Neural cell (in vitro differentiated cells): ENCODE data around the gene UVRAG. TPM values are rescaled to one million over a fixed set of nuclear protein-coding genes. Genes with fewer than 3 reads are reported as not detected.

Source experiments
- H2AFZ ChIP-seq: fragments of 200-600, 300-800 bp; sonication (generic), shearing (Covaris generic); 2 replicates; pipeline ENCODE4 v1.6.0; 2014; ENCODE audit warnings: low read depth, mild to moderate bottlenecking, antibody characterized with exemption, low read length, moderate library complexity
- H3F3A ChIP-seq: fragments of 200-600 bp; shearing (Covaris generic); 2 replicates; pipeline ENCODE4 v1.6.1; 2016; ENCODE audit warnings: mild to moderate bottlenecking, moderate library complexity, mixed read lengths, antibody characterized with exemption, low read length; ENCODE audit not compliant: insufficient read depth, poor library complexity, severe bottlenecking
- H3K27ac ChIP-seq: fragments of 200-600, 300-800 bp; sonication (generic), shearing (Covaris generic); 2 replicates; pipeline ENCODE4 v1.5.1; 2014; ENCODE audit warnings: mild to moderate bottlenecking, low read length, moderate library complexity
- H3K27me3 ChIP-seq: fragments of 300-800, 200-600 bp; sonication (generic), shearing (Covaris generic); 2 replicates; pipeline ENCODE4 v1.6.0; 2014; ENCODE audit warnings: mild to moderate bottlenecking, low read depth, low read length, moderate library complexity; ENCODE audit not compliant: insufficient read depth
- H3K36me3 ChIP-seq: fragments of 300-800, 200-600 bp; sonication (generic), shearing (Covaris generic); 2 replicates; pipeline ENCODE4 v1.5.1; 2014; ENCODE audit warnings: mild to moderate bottlenecking, antibody characterized with exemption, low read length, moderate library complexity; ENCODE audit not compliant: insufficient read depth
- H3K4me2 ChIP-seq: fragments of 300-800, 200-600 bp; sonication (generic), shearing (Covaris generic); 2 replicates; pipeline ENCODE4 v1.6.0; 2014; ENCODE audit warnings: mild to moderate bottlenecking, low read length
- H3K4me3 ChIP-seq: fragments of 300-800, 200-600 bp; sonication (generic), shearing (Covaris generic); 2 replicates; pipeline ENCODE4 v1.5.1; 2014; ENCODE audit warnings: mild to moderate bottlenecking, low read length, moderate library complexity
- H3K79me2 ChIP-seq: fragments of 200-600 bp; shearing (Covaris generic); replicated peaks from 2 replicates; pipeline ENCODE4 v1.6.0; 2014; ENCODE audit warnings: mild to moderate bottlenecking, low read length, moderate library complexity; ENCODE audit not compliant: insufficient read depth
- H3K9ac ChIP-seq: fragments of 300-800, 200-600 bp; sonication (generic), shearing (Covaris generic); 2 replicates; pipeline ENCODE4 v1.6.1; 2016; ENCODE audit warnings: mild to moderate bottlenecking, low read length, mixed read lengths
- H3K9me2 ChIP-seq: fragments of 200-600 bp; shearing (Covaris generic); 2 replicates; pipeline ENCODE4 v1.6.1; 2016; ENCODE audit warnings: mild to moderate bottlenecking, low read length, mixed read lengths; ENCODE audit not compliant: insufficient read depth
- H3K9me3 ChIP-seq: fragments of 200-600, 300-800 bp; sonication (generic), shearing (Covaris generic); 2 replicates; pipeline ENCODE4 v1.6.1; 2016; ENCODE audit warnings: mild to moderate bottlenecking, mixed run types, low read length, moderate library complexity, mixed read lengths
- H4K20me1 ChIP-seq: fragments of 200-600 bp; shearing (Covaris generic); 2 replicates; pipeline ENCODE4 v1.6.1; 2016; ENCODE audit warnings: mild to moderate bottlenecking, mixed run types; ENCODE audit not compliant: insufficient read depth
- CTCF ChIP-seq: fragments of 450-650 bp; IDR thresholded peaks from 2 replicates; pipeline ENCODE4 v1.5.1; 2014; ENCODE audit warnings: antibody characterized with exemption, mild to moderate bottlenecking, moderate library complexity; ENCODE audit not compliant: poor library complexity, severe bottlenecking
- EP300 ChIP-seq: fragments of 450-650 bp; conservative IDR thresholded peaks from 2 replicates; pipeline ENCODE4 v1.6.1; 2014; ENCODE audit warnings: antibody characterized with exemption, mild to moderate bottlenecking, moderate library complexity; ENCODE audit not compliant: poor library complexity, severe bottlenecking
- EZH2 ChIP-seq: fragments of 200-600, 300-800 bp; shearing (Covaris generic), sonication (generic); IDR thresholded peaks from 2 replicates; pipeline ENCODE4 v1.6.1; 2014; ENCODE audit warnings: antibody characterized with exemption, low read length, borderline replicate concordance, mild to moderate bottlenecking; ENCODE audit not compliant: insufficient read depth, poor library complexity, severe bottlenecking
- MXI1 ChIP-seq: fragments of 450-650 bp; conservative IDR thresholded peaks from 2 replicates; pipeline ENCODE4 v1.6.1; 2014; ENCODE audit warnings: antibody characterized with exemption, mild to moderate bottlenecking; ENCODE audit not compliant: poor library complexity, severe bottlenecking
- POLR2AphosphoS5 ChIP-seq: IDR thresholded peaks from 2 replicates; pipeline ENCODE4 v1.6.1; 2012
- RAD21 ChIP-seq: fragments of 450-650 bp; conservative IDR thresholded peaks from 2 replicates; pipeline ENCODE4 v1.6.1; 2014; ENCODE audit warnings: antibody characterized with exemption, mild to moderate bottlenecking, moderate library complexity
- REST ChIP-seq: IDR thresholded peaks from 2 replicates; pipeline ENCODE4 v1.6.1; 2012; ENCODE audit warnings: borderline replicate concordance
- SMC3 ChIP-seq: fragments of 450-650 bp; conservative IDR thresholded peaks from 2 replicates; pipeline ENCODE4 v1.6.1; 2014; ENCODE audit warnings: antibody characterized with exemption, mild to moderate bottlenecking, moderate library complexity; ENCODE audit not compliant: poor library complexity
- TAF1 ChIP-seq: IDR thresholded peaks from 2 replicates; pipeline ENCODE4 v1.6.1; 2012; ENCODE audit warnings: low read depth
- polyA plus RNA-seq: library from polyadenylated mRNA; depleted of rRNA; stranded (reverse); fragments of >200 nt; gene quantifications from 2 replicates; pipeline ENCODE4 v1.2.3, GENCODE V29; 2014

Gene UVRAG
- polyA plus RNA-seq, 1 donor from 2014 or later, result 31.6 TPM

GRCh38 chr11:76041208-76041607, 226.2 kb downstream of the UVRAG start:
- no peaks in the 10 kb centered on the region for H3K9me2 ChIP-seq
- H3K79me2 ChIP-seq, result no peaks in the 10 kb centered on the region
- H3K27ac ChIP-seq, result no peak overlapping the region
- no peaks in the 10 kb centered on the region for H4K20me1 ChIP-seq
- no peak overlapping the region for H3K9ac ChIP-seq
- H3K4me2 ChIP-seq, result no peak overlapping the region
- no peaks in the 10 kb centered on the region for H3K36me3 ChIP-seq
- no peak overlapping the region for H2AFZ ChIP-seq
- no peaks in the 10 kb centered on the region for H3F3A ChIP-seq
- no peaks in the 10 kb centered on the region for H3K27me3 ChIP-seq
- H3K4me3 ChIP-seq, result no peak overlapping the region
- no peak for TF ChIP-seq REST
- no peak for TF ChIP-seq SMC3
- no peak for TF ChIP-seq MXI1
- no peak for TF ChIP-seq EP300
- no peak for TF ChIP-seq POLR2AphosphoS5
- H3K9me3 ChIP-seq, result no peaks in the 10 kb centered on the region

GRCh38 chr11:76044750-76045320, 229.8 kb downstream of the UVRAG start:
- Histone ChIP-seq H3K27ac (no peak overlapping the region), H3K4me3 (no peak overlapping the region), H3K9ac (no peak overlapping the region), H3F3A (no peaks in the 10 kb centered on the region), H2AFZ (no peak overlapping the region), H3K9me2 (no peaks in the 10 kb centered on the region), H3K36me3 (no peaks in the 10 kb centered on the region), H3K9me3 (no peaks in the 10 kb centered on the region), H4K20me1 (no peaks in the 10 kb centered on the region), H3K4me2 (no peak overlapping the region), H3K79me2 (no peaks in the 10 kb centered on the region), H3K27me3 (no peaks in the 10 kb centered on the region)
- TF ChIP-seq POLR2AphosphoS5 (no peak), RAD21 (no peak), REST (no peak), TAF1 (no peak), MXI1 (no peak), EP300 (no peak), EZH2 (no peak), CTCF (no peak), SMC3 (no peak)
